ENCODE measurements around the gene SLC7A4.

SLC7A4 gene

GRCh38 chr22:20979243-20979809 is 53.0 kb downstream of the SLC7A4 start:
- TF ChIP-seq, protein P1, sequence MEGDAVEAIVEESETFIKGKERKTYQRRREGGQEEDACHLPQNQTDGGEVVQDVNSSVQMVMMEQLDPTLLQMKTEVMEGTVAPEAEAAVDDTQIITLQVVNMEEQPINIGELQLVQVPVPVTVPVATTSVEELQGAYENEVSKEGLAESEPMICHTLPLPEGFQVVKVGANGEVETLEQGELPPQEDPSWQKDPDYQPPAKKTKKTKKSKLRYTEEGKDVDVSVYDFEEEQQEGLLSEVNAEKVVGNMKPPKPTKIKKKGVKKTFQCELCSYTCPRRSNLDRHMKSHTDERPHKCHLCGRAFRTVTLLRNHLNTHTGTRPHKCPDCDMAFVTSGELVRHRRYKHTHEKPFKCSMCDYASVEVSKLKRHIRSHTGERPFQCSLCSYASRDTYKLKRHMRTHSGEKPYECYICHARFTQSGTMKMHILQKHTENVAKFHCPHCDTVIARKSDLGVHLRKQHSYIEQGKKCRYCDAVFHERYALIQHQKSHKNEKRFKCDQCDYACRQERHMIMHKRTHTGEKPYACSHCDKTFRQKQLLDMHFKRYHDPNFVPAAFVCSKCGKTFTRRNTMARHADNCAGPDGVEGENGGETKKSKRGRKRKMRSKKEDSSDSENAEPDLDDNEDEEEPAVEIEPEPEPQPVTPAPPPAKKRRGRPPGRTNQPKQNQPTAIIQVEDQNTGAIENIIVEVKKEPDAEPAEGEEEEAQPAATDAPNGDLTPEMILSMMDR (IDR thresholded peaks at IDR 0.05): no peak
